ENCODE data around the gene PRSS8.
"Not testable (repeated sequence)": the region's sequence is repeated elsewhere in the genome, so short reads cannot be mapped to it uniquely, and the experiment has no call there.

GRCh38 chr16:31150976-31151375, 15.4 kb upstream of the PRSS8 start:
- TF ChIP-seq CTCF (IDR thresholded peaks at IDR 0.05 in 2 of 3, conservative IDR thresholded peaks at IDR 0.05 in 1 of 3; ENCODE audit: borderline replicate concordance in 1 of 3, insufficient read depth in 1 of 3, low read depth in 2 of 3, low read length in 2 of 3); MAX (IDR thresholded peaks at IDR 0.05); POLR2AphosphoS5 (IDR thresholded peaks at IDR 0.05; ENCODE audit: low read depth, low read length); ATF3 (IDR thresholded peaks at IDR 0.05); EZH2phosphoT487 (IDR thresholded peaks at IDR 0.05; ENCODE audit: borderline replicate concordance); SIN3A (IDR thresholded peaks at IDR 0.05; ENCODE audit: low read depth); EZH2 (IDR thresholded peaks at IDR 0.05); CEBPB (IDR thresholded peaks at IDR 0.05; ENCODE audit: low read depth); JUND (IDR thresholded peaks at IDR 0.05): not testable (repeated sequence)

All from HCT116 (cell line).